ENCODE results near the gene VTA1. TPM values are rescaled to one million over a fixed set of nuclear protein-coding genes. Genes with fewer than 3 reads are reported as not detected.

The VTA1 gene
- total RNA-seq, 3 donors from 2014 or later: 31.8 to 58.8 (median 40.2) TPM

- Histone ChIP-seq H3K9me3 (no peaks in the 10 kb centered on the region), H3K4me3 (no peak overlapping the region), H3K27ac (no peak overlapping the region), H3K36me3 (no peaks in the 10 kb centered on the region), H3K4me1 (no peaks in the 10 kb centered on the region), H3K27me3 (no peaks in the 10 kb centered on the region)
- no peak for DNase-seq (ENCODE audit: low spot score in 2 of 2)
- intact Hi-C loops (cut with DNase I; ENCODE audit: low total_unique reads): no loop called here
- no peak for TF ChIP-seq POLR2A (IDR thresholded peaks at IDR 0.05)
- no peak for TF ChIP-seq POLR2AphosphoS5 (IDR thresholded peaks at IDR 0.05)
- no peak for TF ChIP-seq CTCF (IDR thresholded peaks at IDR 0.05)
Measured at GRCh38 chr6:142254513-142254912, 107.5 kb downstream of the VTA1 start.

- Histone ChIP-seq H3K4me1 (no peaks in the 10 kb centered on the region), H3K9me3 (no peaks in the 10 kb centered on the region), H3K4me3 (no peak overlapping the region), H3K27me3 (no peaks in the 10 kb centered on the region), H3K36me3 (no peaks in the 10 kb centered on the region), H3K27ac (no peak overlapping the region)
- intact Hi-C loops (cut with DNase I; ENCODE audit: low total_unique reads): no loop called here
- TF ChIP-seq POLR2A (IDR thresholded peaks at IDR 0.05) (no peak), POLR2AphosphoS5 (IDR thresholded peaks at IDR 0.05) (no peak), CTCF (IDR thresholded peaks at IDR 0.05) (no peak)
- no peak for DNase-seq (ENCODE audit: low spot score in 2 of 2)
Measured at GRCh38 chr6:142255785-142256184, 108.7 kb downstream of the VTA1 start.

- no peak for TF ChIP-seq CTCF (IDR thresholded peaks at IDR 0.05)
- no peak for TF ChIP-seq POLR2A (IDR thresholded peaks at IDR 0.05)
- no peak for TF ChIP-seq POLR2AphosphoS5 (IDR thresholded peaks at IDR 0.05)
- Histone ChIP-seq H3K27ac (no peak overlapping the region), H3K27me3 (no peaks in the 10 kb centered on the region), H3K4me1 (no peaks in the 10 kb centered on the region), H3K4me3 (no peak overlapping the region), H3K36me3 (no peaks in the 10 kb centered on the region), H3K9me3 (no peaks in the 10 kb centered on the region)
- intact Hi-C loops (cut with DNase I; ENCODE audit: low total_unique reads): no loop called here
- DNase-seq (ENCODE audit: low spot score in 2 of 2): no peak
Measured at GRCh38 chr6:142258305-142258704, 111.2 kb downstream of the VTA1 start.

GRCh38 chr6:142258757-142259156 lies 111.7 kb downstream of the VTA1 start:
- no peak for DNase-seq (ENCODE audit: low spot score in 2 of 2)
- TF ChIP-seq POLR2A (IDR thresholded peaks at IDR 0.05) (no peak), CTCF (IDR thresholded peaks at IDR 0.05) (no peak), POLR2AphosphoS5 (IDR thresholded peaks at IDR 0.05) (no peak)
- H3K36me3 ChIP-seq: no peaks in the 10 kb centered on the region
- no peaks in the 10 kb centered on the region for H3K27me3 ChIP-seq
- H3K4me3 ChIP-seq: no peak overlapping the region
- intact Hi-C loops (cut with DNase I; ENCODE audit: low total_unique reads): no loop called here
- H3K9me3 ChIP-seq: no peaks in the 10 kb centered on the region
- H3K4me1 ChIP-seq: no peaks in the 10 kb centered on the region
- H3K27ac ChIP-seq: no peak overlapping the region

GRCh38 chr6:142260748-142261147 lies 113.7 kb downstream of the VTA1 start:
- Histone ChIP-seq H3K9me3 (no peaks in the 10 kb centered on the region), H3K36me3 (no peaks in the 10 kb centered on the region), H3K27me3 (no peaks in the 10 kb centered on the region), H3K27ac (no peak overlapping the region), H3K4me1 (no peaks in the 10 kb centered on the region), H3K4me3 (no peak overlapping the region)
- TF ChIP-seq POLR2A (IDR thresholded peaks at IDR 0.05): no peak
- no peak for TF ChIP-seq CTCF (IDR thresholded peaks at IDR 0.05)
- TF ChIP-seq POLR2AphosphoS5 (IDR thresholded peaks at IDR 0.05): no peak
- DNase-seq (ENCODE audit: low spot score in 2 of 2): no peak
- intact Hi-C loops (cut with DNase I; ENCODE audit: low total_unique reads): loop anchor here (10.0 kb wide), 1 partner anchor 724 kb away; no protein-coding TSS in a partner anchor
